D721Med (cell line): ENCODE measurements around the gene UMAD1.
A peak's percentile ranks its signal among the peaks of the same experiment; 100 is the strongest.

Source experiments
- DNase-seq: peaks from one replicate; pipeline ENCODE4 v3.0.0; 2011; ENCODE audit warnings: low spot score; ENCODE audit not compliant: insufficient read length
- FAIRE-seq: peaks from 2 replicates; lab custom pipeline; 2011; peaks lifted over from hg19 to GRCh38; lab: Jason Lieb, UNC
- CTCF ChIP-seq: IDR thresholded peaks from 2 replicates; pipeline ENCODE4 v1.5.1; 2012; ENCODE audit warnings: mild to moderate bottlenecking, control low read depth; ENCODE audit not compliant: insufficient read depth; ENCODE audit errors: missing control alignments

Gene UMAD1

GRCh38 chr7:7761340-7761973 is 120.9 kb downstream of the UMAD1 start:
- peak; percentile 45 for TF ChIP-seq CTCF
- no peak for DNase-seq
- no peak for FAIRE-seq

- DNase-seq (no peak), FAIRE-seq (no peak)
- TF ChIP-seq CTCF: no peak
Measured at GRCh38 chr7:7761974-7762779, 121.6 kb downstream of the UMAD1 start.

- FAIRE-seq (peak; percentile 38), DNase-seq (no peak)
- TF ChIP-seq CTCF: no peak
Measured at GRCh38 chr7:7764520-7765396, 124.2 kb downstream of the UMAD1 start.

- no peak for TF ChIP-seq CTCF
- no peak for FAIRE-seq
- DNase-seq: no peak
Measured at GRCh38 chr7:7765422-7765821, 124.9 kb downstream of the UMAD1 start.

- no peak for TF ChIP-seq CTCF
- DNase-seq (no peak), FAIRE-seq (no peak)
Measured at GRCh38 chr7:7766671-7767070, 126.1 kb downstream of the UMAD1 start.

GRCh38 chr7:7768977-7769709 is 128.6 kb downstream of the UMAD1 start:
- no peak for FAIRE-seq
- TF ChIP-seq CTCF: no peak
- no peak for DNase-seq
